Uterus (tissue), 4 donors: ENCODE data around the gene CHID1. TPM values are rescaled to one million over a fixed set of nuclear protein-coding genes. Genes with fewer than 3 reads are reported as not detected.

ENCODE experiments used
- DNase-seq, 2 donors: peaks; one replicate each; pipeline ENCODE4 v3.0.0-alpha.2; 2019 to 2020
- H3K27ac ChIP-seq, 2 donors: fragments of 200-600 bp; sonication (generic); 1 replicate in 1 of 2; 2 replicates in 1 of 2; pipeline ENCODE4 v1.5.1; 2016 to 2018
- H3K27me3 ChIP-seq, 2 donors: fragments of 200-600 bp; sonication (generic); one replicate each; pipeline ENCODE4 v1.5.1; 2018 to 2019; ENCODE audit warnings: control low read depth in 1 of 2
- H3K36me3 ChIP-seq, 2 donors: fragments of 200-600 bp; sonication (generic); one replicate each; pipeline ENCODE4 v1.5.1; 2019; ENCODE audit warnings: control low read depth in 1 of 2
- H3K4me1 ChIP-seq, 2 donors: fragments of 200-600 bp; sonication (generic); one replicate each; pipeline ENCODE4 v1.5.1; 2018 to 2019; ENCODE audit warnings: control low read depth in 1 of 2
- H3K4me3 ChIP-seq, 2 donors: fragments of 200-600 bp; sonication (generic); 1 replicate in 1 of 2; 2 replicates in 1 of 2; pipeline ENCODE4 v1.5.1; 2018 to 2019; ENCODE audit warnings: mild to moderate bottlenecking in 1 of 2
- H3K9me3 ChIP-seq, 2 donors: fragments of 200-600 bp; sonication (generic); one replicate each; pipeline ENCODE4 v1.5.1; 2019; ENCODE audit warnings: control low read depth in 1 of 2
- POLR2A ChIP-seq, 2 donors: fragments of 450-650 bp; IDR thresholded peaks; one replicate each; pipeline ENCODE4 v1.6.1; 2016; ENCODE audit warnings: antibody characterized with exemption in 2 of 2, mild to moderate bottlenecking in 1 of 2, moderate library complexity in 1 of 2
- intact Hi-C: fragments of 100-400 bp; cut with DNase I; formaldehyde crosslinking; loops from one replicate; pipeline ENCODE4 v1.15.1; 2023; ENCODE audit warnings: low total_unique reads
- total RNA-seq, 4 donors: library from RNA; depleted of rRNA in 3 of 4; stranded (reverse); fragments of >200 nt in 3 of 4; gene quantifications; one replicate each; pipeline versions ENCODE4 v1.1.0 to v1.2.4, GENCODE V29; 2014 to 2023
- TF ChIP-seq, protein P1 (sequence below), 4 experiments: fragments of 200-600 bp in 2 of 4; fragments of 450-650 bp in 2 of 4; sonication (generic) in 2 of 4; IDR thresholded peaks; one replicate each; pipeline ENCODE4 v1.5.1; 2016 to 2019; ENCODE audit warnings: antibody characterized with exemption in 4 of 4, mild to moderate bottlenecking in 2 of 4, moderate library complexity in 1 of 4
- donor health status: DM: yes; HTN: yes; CAD: no.

CHID1 gene
- total RNA-seq, 4 donors from 2014 or later = 20.3 to 57.9 (median 48.4) TPM

DNA sequence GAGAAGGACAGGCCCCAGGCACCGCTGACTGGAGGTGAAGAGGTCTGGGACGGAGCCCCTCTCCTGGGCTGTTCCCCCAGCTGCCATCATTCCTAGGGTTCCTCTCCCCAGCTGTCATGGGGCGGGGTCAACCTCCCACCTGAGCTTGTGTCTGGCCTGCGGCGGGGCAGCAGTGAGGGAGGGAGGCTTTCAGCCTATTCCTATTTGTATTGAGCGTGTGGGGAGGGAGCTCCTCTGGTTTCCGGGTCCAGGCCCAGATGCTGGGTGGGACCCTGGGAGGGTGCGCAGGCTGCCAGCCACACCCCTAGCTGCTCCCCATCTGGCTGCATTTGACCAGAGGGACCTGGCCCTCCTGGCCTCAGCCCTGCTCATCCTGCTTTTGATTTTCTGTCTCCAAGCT, 54.2 kb downstream of the CHID1 start:
- Histone ChIP-seq H3K36me3 (no peaks in the 10 kb centered on the region), H3K27ac (no peak overlapping the region), H3K27me3 (no peaks in the 10 kb centered on the region), H3K4me1 (no peaks in the 10 kb centered on the region), H3K4me3 (no peak overlapping the region), H3K9me3 (no peaks in the 10 kb centered on the region)
- no peak for DNase-seq
- TF ChIP-seq POLR2A (IDR thresholded peaks at IDR 0.05) = no peak
- TF ChIP-seq, protein P1, sequence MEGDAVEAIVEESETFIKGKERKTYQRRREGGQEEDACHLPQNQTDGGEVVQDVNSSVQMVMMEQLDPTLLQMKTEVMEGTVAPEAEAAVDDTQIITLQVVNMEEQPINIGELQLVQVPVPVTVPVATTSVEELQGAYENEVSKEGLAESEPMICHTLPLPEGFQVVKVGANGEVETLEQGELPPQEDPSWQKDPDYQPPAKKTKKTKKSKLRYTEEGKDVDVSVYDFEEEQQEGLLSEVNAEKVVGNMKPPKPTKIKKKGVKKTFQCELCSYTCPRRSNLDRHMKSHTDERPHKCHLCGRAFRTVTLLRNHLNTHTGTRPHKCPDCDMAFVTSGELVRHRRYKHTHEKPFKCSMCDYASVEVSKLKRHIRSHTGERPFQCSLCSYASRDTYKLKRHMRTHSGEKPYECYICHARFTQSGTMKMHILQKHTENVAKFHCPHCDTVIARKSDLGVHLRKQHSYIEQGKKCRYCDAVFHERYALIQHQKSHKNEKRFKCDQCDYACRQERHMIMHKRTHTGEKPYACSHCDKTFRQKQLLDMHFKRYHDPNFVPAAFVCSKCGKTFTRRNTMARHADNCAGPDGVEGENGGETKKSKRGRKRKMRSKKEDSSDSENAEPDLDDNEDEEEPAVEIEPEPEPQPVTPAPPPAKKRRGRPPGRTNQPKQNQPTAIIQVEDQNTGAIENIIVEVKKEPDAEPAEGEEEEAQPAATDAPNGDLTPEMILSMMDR (IDR thresholded peaks at IDR 0.05) = no peak
- intact Hi-C loops = no loop called here

DNA sequence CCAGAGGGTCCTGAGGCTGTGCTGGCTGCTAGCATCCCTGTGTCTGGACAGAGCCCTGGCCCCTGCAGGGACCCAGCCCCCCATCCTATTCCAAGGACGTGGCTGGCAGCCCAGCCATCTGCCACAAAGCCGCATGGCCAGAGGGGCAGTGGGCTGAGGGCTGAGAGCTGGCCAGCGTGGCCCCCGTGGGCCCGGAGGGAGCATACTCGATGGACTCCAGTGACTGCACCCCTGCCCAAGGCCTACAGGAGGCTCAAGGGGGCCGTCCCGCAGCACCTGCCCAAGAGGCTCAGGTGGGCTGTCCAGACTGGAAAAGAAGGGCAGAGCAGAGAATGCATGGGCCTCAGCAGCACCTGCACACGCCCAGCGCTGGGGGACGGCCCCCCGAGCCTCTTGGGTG, 54.8 kb downstream of the CHID1 start:
- Histone ChIP-seq H3K9me3 (no peaks in the 10 kb centered on the region), H3K36me3 (no peaks in the 10 kb centered on the region), H3K4me3 (no peak overlapping the region), H3K27ac (no peak overlapping the region), H3K4me1 (peaks cover 0 to 5% of the 10 kb centered on the region in 2 donors), H3K27me3 (no peaks in the 10 kb centered on the region)
- TF ChIP-seq POLR2A (IDR thresholded peaks at IDR 0.05) = no peak
- TF ChIP-seq, protein P1 (IDR thresholded peaks at IDR 0.05) = no peak
- intact Hi-C loops = no loop called here
- no peak for DNase-seq

DNA sequence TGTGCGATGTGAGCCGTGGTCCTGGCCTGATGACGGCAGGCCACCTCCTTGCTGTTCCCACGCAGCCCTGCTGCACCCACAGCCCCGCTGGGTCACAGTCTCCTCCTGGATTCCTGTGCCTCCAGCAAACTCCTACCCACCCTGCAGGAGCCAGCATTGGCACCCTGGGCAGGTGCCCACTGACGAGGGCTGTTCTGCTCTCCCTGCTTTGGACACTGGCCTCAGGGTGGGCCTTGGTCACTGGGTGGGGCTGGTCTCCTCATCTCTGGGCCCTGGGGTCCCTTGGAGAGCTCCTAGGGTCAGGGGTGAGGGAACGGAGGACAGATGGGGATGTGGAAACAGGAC, 55.3 kb downstream of the CHID1 start:
- no peaks in the 10 kb centered on the region for H3K36me3 ChIP-seq
- H3K27ac ChIP-seq = no peak overlapping the region
- TF ChIP-seq, protein P1 (IDR thresholded peaks at IDR 0.05) = no peak
- TF ChIP-seq POLR2A (IDR thresholded peaks at IDR 0.05) = no peak
- no peak overlapping the region for H3K4me3 ChIP-seq
- H3K9me3 ChIP-seq = no peaks in the 10 kb centered on the region
- H3K4me1 ChIP-seq = peaks cover 0 to 8% of the 10 kb centered on the region in 2 donors
- no peak for DNase-seq
- intact Hi-C loops = no loop called here
- no peaks in the 10 kb centered on the region for H3K27me3 ChIP-seq

DNA sequence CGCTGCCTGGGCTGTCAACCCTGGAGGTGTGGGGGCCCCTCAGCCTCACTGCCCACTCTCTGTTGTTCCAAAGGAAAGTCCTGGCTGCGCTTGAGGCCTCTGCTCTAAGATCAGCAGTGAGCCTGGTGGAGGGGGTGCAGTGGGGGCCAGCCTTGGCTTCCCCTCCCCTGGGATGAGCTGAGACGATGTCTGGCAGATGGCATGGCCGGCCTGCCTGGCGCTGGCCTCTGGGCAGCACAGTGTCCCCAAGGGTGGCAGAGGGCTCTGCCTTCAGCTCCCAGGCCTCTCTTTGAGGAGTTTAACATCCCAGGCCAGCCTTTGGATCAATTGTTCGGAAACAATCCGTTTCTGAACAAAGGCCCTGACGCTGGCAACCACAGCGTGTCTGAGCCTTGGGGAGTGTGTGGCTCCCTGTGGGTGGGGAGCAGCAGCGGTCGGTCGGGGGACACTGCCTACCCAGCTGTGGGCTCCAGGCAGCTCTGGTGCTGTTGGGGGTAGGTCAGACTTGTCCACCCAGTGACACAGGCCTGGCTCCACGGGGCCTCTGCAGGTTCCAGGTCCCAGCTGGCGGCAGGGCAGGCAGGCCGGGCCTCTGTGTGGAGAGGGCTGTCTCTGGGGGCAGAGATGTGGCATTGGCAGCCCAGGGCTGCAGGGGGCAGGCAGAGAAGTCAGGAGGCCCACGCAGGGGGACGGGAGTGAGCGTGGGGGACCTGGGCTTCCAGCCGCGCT, 55.8 kb downstream of the CHID1 start:
- DNase-seq = no peak
- H3K4me3 ChIP-seq = no peak overlapping the region
- intact Hi-C loops = no loop called here
- H3K27me3 ChIP-seq = no peaks in the 10 kb centered on the region
- H3K4me1 ChIP-seq = peaks cover 0 to 13% of the 10 kb centered on the region in 2 donors
- no peaks in the 10 kb centered on the region for H3K9me3 ChIP-seq
- no peaks in the 10 kb centered on the region for H3K36me3 ChIP-seq
- no peak for TF ChIP-seq POLR2A (IDR thresholded peaks at IDR 0.05)
- TF ChIP-seq, protein P1 (IDR thresholded peaks at IDR 0.05) = no peak
- H3K27ac ChIP-seq = no peak overlapping the region

DNA sequence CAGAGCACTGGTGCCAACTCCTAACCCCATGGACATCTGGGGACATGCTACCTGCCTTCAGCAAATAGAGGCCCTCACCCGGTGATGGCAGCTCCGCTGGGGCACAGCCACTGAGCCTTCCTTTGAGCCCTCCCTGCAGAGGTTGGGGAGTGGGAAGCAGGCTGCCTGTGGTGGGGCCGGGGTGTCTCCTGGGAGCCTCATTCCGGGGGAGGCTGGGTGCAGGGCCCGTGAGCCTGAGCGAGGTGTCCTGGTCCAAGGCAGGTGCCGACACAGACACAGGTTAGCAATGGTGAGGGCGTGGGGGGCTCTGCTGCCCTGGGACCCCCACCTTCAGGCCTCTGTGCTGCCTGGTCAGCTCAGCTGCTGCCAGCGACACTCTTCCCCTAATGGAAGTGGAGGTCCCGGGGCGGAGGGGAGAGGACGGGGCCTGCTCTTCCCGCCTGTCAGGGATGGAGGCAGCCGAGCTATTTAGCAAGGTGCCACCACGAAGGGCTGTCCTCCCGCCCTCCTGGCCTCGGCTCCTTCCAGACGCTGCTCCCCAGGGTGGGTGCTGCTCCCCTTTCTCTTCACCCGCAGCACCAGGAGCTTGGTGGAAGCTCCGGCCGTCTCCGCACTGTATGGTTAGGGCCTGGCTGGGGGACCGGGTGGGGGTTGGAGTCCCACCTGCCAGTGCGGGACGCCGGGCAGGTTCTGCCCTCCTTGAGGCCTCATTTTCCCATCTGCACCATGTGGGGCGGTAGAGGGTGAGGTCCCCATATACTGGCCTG, 56.7 kb downstream of the CHID1 start:
- intact Hi-C loops = no loop called here
- Histone ChIP-seq H3K27me3 (no peaks in the 10 kb centered on the region), H3K9me3 (no peaks in the 10 kb centered on the region), H3K36me3 (no peaks in the 10 kb centered on the region), H3K27ac (no peak overlapping the region), H3K4me3 (no peak overlapping the region), H3K4me1 (peaks cover 5 to 20% of the 10 kb centered on the region in 2 donors)
- no peak for TF ChIP-seq POLR2A (IDR thresholded peaks at IDR 0.05)
- TF ChIP-seq, protein P1 (IDR thresholded peaks at IDR 0.05) = no peak
- DNase-seq = no peak
